Activated CD4-positive, alpha-beta memory T cell treated with anti-CD3 and anti-CD28 coated beads, Interleukin-2, amount 10 ng/mL, durations not matched to agents 7 days and 5 days (primary cell): ENCODE measurements around the gene C1GALT1. TPM values are rescaled to one million over a fixed set of nuclear protein-coding genes. Genes with fewer than 3 reads are reported as not detected.
A peak's percentile ranks its signal among the peaks of the same experiment; 100 is the strongest.
"Not testable (repeated sequence)": the region's sequence is repeated elsewhere in the genome, so short reads cannot be mapped to it uniquely, and the experiment has no call there.

ENCODE experiments used
- CTCF ChIA-PET: fragments of 350-600 bp; sonication (Branson Sonifier 250); formaldehyde crosslinking; loops from one replicate; lab custom pipeline; 2021; ENCODE audit warnings: antibody characterized with exemption, inconsistent platforms; lab: Charles Lee
- POLR2A ChIA-PET: fragments of 350-600 bp; sonication (Branson Sonifier 250); formaldehyde crosslinking; loops from one replicate; lab custom pipeline; 2021; ENCODE audit warnings: antibody characterized with exemption; lab: Charles Lee
- DNase-seq: peaks from one replicate; pipeline ENCODE4 v3.0.0-alpha.2; 2020
- H3K27ac Mint-ChIP-seq: one replicate; pipeline ENCODE4 v1.8.0; 2021; ENCODE audit warnings: mild to moderate bottlenecking, mixed read lengths
- H3K27me3 Mint-ChIP-seq: one replicate; pipeline ENCODE4 v1.8.0; 2021; ENCODE audit warnings: mixed read lengths
- H3K36me3 Mint-ChIP-seq: one replicate; pipeline ENCODE4 v1.8.0; 2021; ENCODE audit warnings: low read depth, mixed read lengths
- H3K4me1 Mint-ChIP-seq: one replicate; pipeline ENCODE4 v1.8.0; 2021; ENCODE audit warnings: mixed read lengths
- H3K4me3 Mint-ChIP-seq: one replicate; pipeline ENCODE4 v1.8.0; 2021; ENCODE audit warnings: mild to moderate bottlenecking, mixed read lengths
- H3K9me3 Mint-ChIP-seq: one replicate; pipeline ENCODE4 v1.8.0; 2021; ENCODE audit warnings: mixed read lengths
- total RNA-seq, 2 experiments: library from RNA; stranded (reverse); gene quantifications; one replicate each; pipeline ENCODE4 v1.2.3, GENCODE V29; 2021

Gene C1GALT1
- total RNA-seq, 2 experiments from 2014 or later: 63.4 to 64.1 TPM

GRCh38 chr7:7188091-7188490 is 5.7 kb downstream of the C1GALT1 start:
- Mint-ChIP-seq H3K4me1 (peaks cover 35% of the 10 kb centered on the region), H3K9me3 (peaks cover 4% of the 10 kb centered on the region), H3K4me3 (no peak overlapping the region), H3K27ac (no peak overlapping the region), H3K27me3 (no peaks in the 10 kb centered on the region), H3K36me3 (peaks cover 53% of the 10 kb centered on the region)
- no peak for DNase-seq
- ChIA-PET POLR2A (interaction anchor here (1.3 kb wide), 1 partner anchor 71 kb away, joined by 3 read pairs; no protein-coding TSS in a partner anchor), CTCF (no interaction called here)

GRCh38 chr7:7188742-7189141 is 6.4 kb downstream of the C1GALT1 start:
- H3K9me3 Mint-ChIP-seq: peaks cover 4% of the 10 kb centered on the region
- POLR2A ChIA-PET: no interaction called here
- H3K27me3 Mint-ChIP-seq: no peaks in the 10 kb centered on the region
- H3K4me1 Mint-ChIP-seq: peaks cover 40% of the 10 kb centered on the region
- H3K27ac Mint-ChIP-seq: no peak overlapping the region
- no peak for DNase-seq
- peaks cover 54% of the 10 kb centered on the region for H3K36me3 Mint-ChIP-seq
- CTCF ChIA-PET: no interaction called here
- H3K4me3 Mint-ChIP-seq: no peak overlapping the region

- H3K27ac Mint-ChIP-seq: no peak overlapping the region
- H3K9me3 Mint-ChIP-seq: peaks cover 14% of the 10 kb centered on the region
- CTCF ChIA-PET: no interaction called here
- no peak for DNase-seq
- POLR2A ChIA-PET: no interaction called here
- peaks cover 42% of the 10 kb centered on the region for H3K4me1 Mint-ChIP-seq
- H3K4me3 Mint-ChIP-seq: no peak overlapping the region
- peaks cover 57% of the 10 kb centered on the region for H3K36me3 Mint-ChIP-seq
- no peaks in the 10 kb centered on the region for H3K27me3 Mint-ChIP-seq
These were observed 7.8 kb downstream of the C1GALT1 start for GRCh38 chr7:7190142-7190541.

- no peak for DNase-seq
- no peak overlapping the region for H3K4me3 Mint-ChIP-seq
- H3K9me3 Mint-ChIP-seq: peaks cover 16% of the 10 kb centered on the region
- POLR2A ChIA-PET: interaction anchor here (1.5 kb wide), 1 partner anchor 10 kb away, joined by 3 read pairs; no protein-coding TSS in a partner anchor
- H3K4me1 Mint-ChIP-seq: peaks cover 43% of the 10 kb centered on the region
- H3K27ac Mint-ChIP-seq: no peak overlapping the region
- H3K36me3 Mint-ChIP-seq: peaks cover 57% of the 10 kb centered on the region
- CTCF ChIA-PET: interaction anchor here (1.0 kb wide), 1 partner anchor 9 kb away, joined by 3 read pairs; no protein-coding TSS in a partner anchor
- H3K27me3 Mint-ChIP-seq: no peaks in the 10 kb centered on the region
These were observed 8.8 kb downstream of the C1GALT1 start for GRCh38 chr7:7191137-7191536.

GRCh38 chr7:7192798-7193788 is 10.7 kb downstream of the C1GALT1 start:
- POLR2A ChIA-PET: interaction anchor here (1.5 kb wide), 1 partner anchor 12 kb away, joined by 3 read pairs; no protein-coding TSS in a partner anchor
- CTCF ChIA-PET: interaction anchor here (1.3 kb wide), 1 partner anchor 36 kb away, joined by 3 read pairs; no protein-coding TSS in a partner anchor
- H3K4me3 Mint-ChIP-seq: peak overlapping the region; percentile 1
- peak overlapping the region; percentile 41 for H3K27ac Mint-ChIP-seq
- DNase-seq, H3K27me3 Mint-ChIP-seq: not testable (repeated sequence)
- H3K36me3 Mint-ChIP-seq: peaks cover 74% of the 10 kb centered on the region
- H3K9me3 Mint-ChIP-seq: peaks cover 22% of the 10 kb centered on the region
- H3K4me1 Mint-ChIP-seq: peaks cover 45% of the 10 kb centered on the region

GRCh38 chr7:7199592-7199991 is 17.2 kb downstream of the C1GALT1 start:
- H3K27me3 Mint-ChIP-seq, POLR2A ChIA-PET, DNase-seq, H3K4me3 Mint-ChIP-seq, CTCF ChIA-PET, H3K27ac Mint-ChIP-seq: not testable (repeated sequence)
- Mint-ChIP-seq H3K36me3 (peaks cover 60% of the 10 kb centered on the region), H3K4me1 (peaks cover 68% of the 10 kb centered on the region), H3K9me3 (peaks cover 18% of the 10 kb centered on the region)

- H3K27ac Mint-ChIP-seq, DNase-seq, H3K4me3 Mint-ChIP-seq, CTCF ChIA-PET, H3K27me3 Mint-ChIP-seq: not testable (repeated sequence)
- Mint-ChIP-seq H3K9me3 (peaks cover 13% of the 10 kb centered on the region), H3K36me3 (peaks cover 56% of the 10 kb centered on the region), H3K4me1 (peaks cover 67% of the 10 kb centered on the region)
- POLR2A ChIA-PET: interaction anchor here (2.7 kb wide), 1 partner anchor 18 kb away, joined by 17 read pairs; the partner anchor contains the start of gene C1GALT1
These were observed 17.9 kb downstream of the C1GALT1 start for GRCh38 chr7:7200255-7200654.

- no peak overlapping the region for H3K4me3 Mint-ChIP-seq
- H3K27me3 Mint-ChIP-seq: no peaks in the 10 kb centered on the region
- peak overlapping the region; percentile 47 for H3K27ac Mint-ChIP-seq
- DNase-seq: peak; percentile 49
- peaks cover 67% of the 10 kb centered on the region for H3K4me1 Mint-ChIP-seq
- CTCF ChIA-PET: interaction anchor here (1.3 kb wide), 1 partner anchor 20 kb away, joined by 3 read pairs; the partner anchor contains the start of gene C1GALT1
- H3K9me3 Mint-ChIP-seq: peaks cover 9% of the 10 kb centered on the region
- POLR2A ChIA-PET: interaction anchor here (0.6 to 2.7 kb wide), 6 partner anchors 18 to 96 kb away, joined by 3 to 17 read pairs (median 4); partner anchors contain the start of gene C1GALT1
- H3K36me3 Mint-ChIP-seq: peaks cover 51% of the 10 kb centered on the region
These were observed 19.4 kb downstream of the C1GALT1 start for GRCh38 chr7:7201578-7202374.

- no peak overlapping the region for H3K4me3 Mint-ChIP-seq
- no peak overlapping the region for H3K27ac Mint-ChIP-seq
- ChIA-PET POLR2A (interaction anchor here (0.6 to 2.7 kb wide), 3 partner anchors 21 to 97 kb away, joined by 3 to 17 read pairs (median 3); partner anchors contain the start of gene C1GALT1), CTCF (interaction anchor here (1.3 kb wide), 1 partner anchor 20 kb away, joined by 3 read pairs; the partner anchor contains the start of gene C1GALT1)
- DNase-seq: no peak
- peaks cover 12% of the 10 kb centered on the region for H3K9me3 Mint-ChIP-seq
- peaks cover 72% of the 10 kb centered on the region for H3K4me1 Mint-ChIP-seq
- H3K27me3 Mint-ChIP-seq: no peaks in the 10 kb centered on the region
- H3K36me3 Mint-ChIP-seq: peaks cover 51% of the 10 kb centered on the region
These were observed 20.0 kb downstream of the C1GALT1 start for GRCh38 chr7:7202375-7202720.

GRCh38 chr7:7203813-7204575 is 21.6 kb downstream of the C1GALT1 start:
- no peak for DNase-seq
- Mint-ChIP-seq H3K27me3 (no peaks in the 10 kb centered on the region), H3K4me1 (peaks cover 70% of the 10 kb centered on the region), H3K4me3 (no peak overlapping the region), H3K27ac (peak overlapping the region; percentile 52), H3K9me3 (peaks cover 9% of the 10 kb centered on the region), H3K36me3 (peaks cover 41% of the 10 kb centered on the region)
- POLR2A ChIA-PET: interaction anchor here (0.7 kb wide), 1 partner anchor 22 kb away, joined by 3 read pairs; the partner anchor contains the start of gene C1GALT1
- CTCF ChIA-PET: no interaction called here

- DNase-seq: no peak
- ChIA-PET POLR2A (no interaction called here), CTCF (no interaction called here)
- H3K36me3 Mint-ChIP-seq: peaks cover 60% of the 10 kb centered on the region
- H3K9me3 Mint-ChIP-seq: peaks cover 8% of the 10 kb centered on the region
- no peak overlapping the region for H3K4me3 Mint-ChIP-seq
- H3K27ac Mint-ChIP-seq: no peak overlapping the region
- no peaks in the 10 kb centered on the region for H3K27me3 Mint-ChIP-seq
- peaks cover 38% of the 10 kb centered on the region for H3K4me1 Mint-ChIP-seq
These were observed 25.5 kb downstream of the C1GALT1 start for GRCh38 chr7:7207876-7208275.

GRCh38 chr7:7208520-7208919 is 26.2 kb downstream of the C1GALT1 start:
- DNase-seq: no peak
- Mint-ChIP-seq H3K9me3 (peaks cover 8% of the 10 kb centered on the region), H3K4me3 (no peak overlapping the region), H3K36me3 (peaks cover 57% of the 10 kb centered on the region), H3K27ac (no peak overlapping the region), H3K27me3 (no peaks in the 10 kb centered on the region), H3K4me1 (peaks cover 32% of the 10 kb centered on the region)
- ChIA-PET POLR2A (no interaction called here), CTCF (no interaction called here)
